GM18858 (cell line): ENCODE data around the gene TAX1BP1.
"Not testable (repeated sequence)": the region's sequence is repeated elsewhere in the genome, so short reads cannot be mapped to it uniquely, and the experiment has no call there.

Experiments
- ATAC-seq: cut with Tn5 transposase; IDR thresholded peaks from one replicate; pipeline ENCODE4 v1.9.1; 2021; ENCODE audit not compliant: unreplicated experiment

Gene TAX1BP1

DNA sequence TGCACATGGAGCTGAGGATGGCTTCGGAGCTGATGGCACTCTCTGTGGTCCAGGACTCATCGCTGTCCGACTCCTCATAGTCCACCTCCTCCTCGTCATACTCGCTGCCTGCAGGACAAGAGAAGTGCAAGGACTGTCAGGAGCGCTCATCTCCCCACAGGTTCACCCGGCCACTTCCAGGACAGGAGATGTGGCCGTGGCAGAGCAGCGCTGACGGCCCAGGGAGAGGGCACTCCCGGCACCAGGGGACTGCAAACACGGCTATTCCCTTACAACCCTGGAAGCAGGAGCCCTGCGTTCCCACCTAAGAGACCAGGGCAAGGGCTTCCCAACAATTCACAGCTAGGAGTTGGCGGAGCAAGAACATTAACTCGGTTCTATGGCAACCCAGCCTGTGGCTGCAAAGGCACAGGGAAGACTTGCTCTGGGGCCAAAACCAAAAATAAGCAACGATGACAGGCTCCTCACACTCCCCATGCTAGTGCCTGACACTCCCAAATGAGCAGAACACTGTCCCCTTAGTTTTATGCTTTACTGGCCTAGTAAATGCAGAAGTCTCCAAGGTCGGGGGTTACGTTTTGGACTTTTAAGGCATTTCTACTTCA is 100.9 kb downstream of the TAX1BP1 start:
- no peak for ATAC-seq

DNA sequence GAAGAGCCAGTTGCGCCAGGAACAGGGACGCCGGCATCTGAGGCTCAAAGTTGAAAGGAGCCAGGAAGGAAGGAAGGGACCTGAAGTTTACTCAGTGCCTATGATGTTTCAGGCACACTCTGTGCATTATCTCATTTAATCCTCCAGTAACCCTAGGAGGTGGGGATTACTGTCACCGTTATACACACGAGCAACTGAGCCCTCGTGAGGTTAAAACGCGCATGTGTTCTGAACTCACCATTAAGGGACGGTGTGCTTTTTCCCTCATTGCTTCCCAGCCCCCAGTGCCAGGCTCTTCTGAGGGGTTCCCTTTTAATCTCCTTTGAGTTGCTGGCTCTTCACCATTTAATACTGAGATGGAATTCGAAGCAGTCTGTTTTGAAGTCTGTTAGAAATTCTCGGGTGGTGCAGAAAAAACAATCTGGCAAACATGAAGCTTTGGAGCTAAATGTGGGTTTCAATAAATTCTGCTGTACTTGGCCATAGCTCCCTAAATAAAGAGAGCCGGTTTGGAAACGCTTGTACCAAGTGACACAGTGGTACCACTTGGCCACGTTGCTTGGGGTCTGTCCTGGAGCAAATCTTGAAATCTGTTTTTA is 102.2 kb downstream of the TAX1BP1 start:
- ATAC-seq: no peak

- ATAC-seq: no peak
Measured at GRCh38 chr7:27842851-27843250, 102.9 kb downstream of the TAX1BP1 start.

GRCh38 chr7:27843584-27844305 is 103.8 kb downstream of the TAX1BP1 start:
- ATAC-seq: no peak

DNA sequence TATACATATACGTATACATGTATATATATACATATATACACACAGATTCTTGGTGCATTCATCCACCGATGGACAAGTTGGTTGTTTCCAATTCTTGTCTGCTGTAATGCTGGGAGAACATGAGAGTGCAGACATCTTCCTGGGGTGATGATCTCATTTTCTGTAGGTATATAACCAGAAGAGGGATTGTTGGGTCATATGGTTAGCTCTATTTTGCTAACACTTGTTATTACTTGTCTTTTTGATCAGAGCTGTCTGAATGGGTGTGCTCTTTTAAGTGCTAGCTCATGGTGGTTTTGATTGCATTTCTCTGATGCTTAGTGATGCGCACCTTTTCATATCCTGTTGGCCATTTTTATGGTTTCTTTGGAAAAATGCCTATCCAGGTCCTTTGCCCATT is 106.4 kb downstream of the TAX1BP1 start:
- no peak for ATAC-seq

DNA sequence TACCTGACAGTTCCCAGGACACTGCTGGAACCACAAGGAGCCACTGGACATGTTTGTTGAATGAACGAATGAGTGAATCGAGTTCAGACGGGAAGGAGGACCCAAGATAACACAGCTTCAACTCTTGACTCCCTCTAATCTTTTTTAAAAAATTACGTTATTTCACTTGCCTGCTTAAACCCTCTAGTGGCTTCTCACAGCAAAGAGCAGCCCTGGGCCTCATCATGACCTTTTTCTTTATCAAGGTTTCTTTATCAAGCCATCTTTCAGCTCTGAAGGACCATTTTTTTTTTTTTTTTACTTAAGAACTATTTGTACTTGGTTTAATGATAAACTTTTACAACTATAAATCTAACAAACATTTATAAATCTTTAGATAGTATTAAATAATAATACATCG is 110.6 kb downstream of the TAX1BP1 start:
- ATAC-seq: no peak

GRCh38 chr7:27856703-27857485 is 116.9 kb downstream of the TAX1BP1 start:
- not testable (repeated sequence) for ATAC-seq

DNA sequence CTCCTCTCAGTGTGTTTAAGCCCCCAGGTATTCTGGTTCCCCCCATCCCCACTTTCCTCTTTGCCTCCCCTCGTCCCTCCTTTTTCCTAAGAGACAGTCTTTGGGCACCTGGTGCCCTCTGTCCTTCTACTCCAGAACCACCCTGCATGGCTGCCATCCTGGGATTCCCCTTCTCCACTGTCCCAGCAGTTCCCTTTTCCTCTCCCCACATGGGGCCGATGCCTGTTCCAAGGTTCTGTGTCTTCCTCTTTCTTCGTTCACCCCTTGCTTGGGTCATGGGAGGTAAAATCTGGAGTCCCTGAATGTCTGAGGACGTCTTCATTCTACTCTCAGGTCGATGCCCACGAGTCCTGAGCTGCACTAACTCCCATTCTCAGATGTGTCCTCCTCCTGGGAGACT is 120.8 kb downstream of the TAX1BP1 start:
- no peak for ATAC-seq

- ATAC-seq: no peak
Measured at GRCh38 chr7:27861747-27862146, 121.8 kb downstream of the TAX1BP1 start.

GRCh38 chr7:27863880-27864279 is 123.9 kb downstream of the TAX1BP1 start:
- ATAC-seq: no peak

DNA sequence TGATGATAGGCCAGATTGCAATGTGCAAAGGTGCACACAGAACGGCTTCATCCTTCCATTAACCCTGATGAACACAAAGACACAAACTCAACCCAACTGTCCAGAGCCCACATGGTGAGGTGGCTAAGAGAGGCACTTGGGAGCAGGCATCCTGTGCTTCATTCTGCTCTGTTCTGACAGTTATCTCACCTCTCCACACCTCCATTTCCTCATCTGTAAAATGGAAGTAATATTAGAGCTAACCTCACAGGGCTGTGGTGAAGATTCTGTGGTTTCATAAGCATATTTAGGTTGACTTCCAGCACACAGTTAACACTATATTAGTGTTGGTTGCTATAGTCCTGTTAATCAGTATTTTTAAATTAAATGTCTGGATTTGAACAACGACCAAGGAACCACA is 126.3 kb downstream of the TAX1BP1 start:
- no peak for ATAC-seq

- ATAC-seq: no peak
Measured at GRCh38 chr7:27866828-27867672, 127.1 kb downstream of the TAX1BP1 start.

GRCh38 chr7:27868131-27868550 is 128.2 kb downstream of the TAX1BP1 start:
- no peak for ATAC-seq

- no peak for ATAC-seq
Measured at GRCh38 chr7:27869056-27869455, 129.1 kb downstream of the TAX1BP1 start.

DNA sequence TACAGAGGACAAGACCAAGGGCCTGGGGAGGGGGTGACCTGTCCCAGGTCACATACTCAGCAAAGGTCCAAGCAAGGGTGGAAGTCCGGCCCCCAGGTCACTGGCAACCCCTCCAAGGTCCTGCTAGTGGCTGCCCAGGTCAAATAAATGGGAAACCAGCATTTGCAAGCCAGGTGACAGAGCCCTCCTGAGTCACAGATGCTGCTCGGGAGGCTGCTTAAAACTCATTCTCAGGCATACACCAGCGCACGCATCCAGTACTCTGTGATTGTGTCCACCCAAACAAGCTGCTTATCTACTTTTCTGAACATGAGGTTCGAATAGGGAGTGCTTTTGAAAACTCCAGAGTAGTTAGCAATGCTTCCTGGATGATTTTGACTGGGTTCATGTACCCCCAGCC is 130.6 kb downstream of the TAX1BP1 start:
- ATAC-seq: no peak

GRCh38 chr7:27871086-27871485 is 131.1 kb downstream of the TAX1BP1 start:
- ATAC-seq: no peak

DNA sequence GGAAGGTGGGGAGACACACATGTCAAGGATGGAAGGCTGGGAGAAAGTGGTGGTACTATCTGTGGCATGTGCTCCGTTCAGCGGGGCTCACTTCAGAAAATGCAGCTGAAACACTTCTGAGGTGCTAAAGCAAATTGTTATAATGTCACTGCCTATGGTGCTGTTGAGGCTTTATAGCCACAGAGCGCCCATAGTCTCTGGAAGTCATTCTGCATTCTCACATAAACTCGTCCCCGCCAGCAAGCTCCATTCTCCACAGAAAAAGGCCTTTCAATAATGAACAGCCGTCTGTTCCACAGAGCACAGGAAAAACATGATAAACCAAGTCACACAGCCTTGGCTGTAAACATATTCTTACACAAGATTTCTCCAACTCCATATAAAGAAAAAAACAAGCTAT is 131.9 kb downstream of the TAX1BP1 start:
- ATAC-seq: no peak

GRCh38 chr7:27872356-27873275 is 132.7 kb downstream of the TAX1BP1 start:
- no peak for ATAC-seq
